IMR-90 (cell line): Measurements from ENCODE around the gene AUTS2.

Experiments used
- CHD1 ChIP-seq: IDR thresholded peaks from 2 replicates; pipeline ENCODE4 v1.6.1; 2012; ENCODE audit warnings: low read depth, low read length, improper control_type of control experiment
- CTCF ChIP-seq: conservative IDR thresholded peaks from 2 replicates; pipeline ENCODE4 v1.5.1; 2012; ENCODE audit warnings: mild to moderate bottlenecking, low read depth, low read length, improper control_type of control experiment
- FOS ChIP-seq: fragments of 150-350 bp; IDR thresholded peaks from 2 replicates; pipeline ENCODE4 v1.6.1; 2016; ENCODE audit warnings: low read depth, low read length
- POLR2A ChIP-seq: IDR thresholded peaks from 2 replicates; pipeline ENCODE4 v1.6.1; 2012; ENCODE audit warnings: mild to moderate bottlenecking, low read depth, low read length
- RCOR1 ChIP-seq: IDR thresholded peaks from 2 replicates; pipeline ENCODE4 v1.6.1; 2012; ENCODE audit warnings: mild to moderate bottlenecking, low read length, improper control_type of control experiment; ENCODE audit not compliant: insufficient replicate concordance
- RFX5 ChIP-seq: IDR thresholded peaks from 2 replicates; pipeline ENCODE4 v1.8.0; 2012; ENCODE audit warnings: low read depth, mild to moderate bottlenecking, low read length, moderate library complexity

- TF ChIP-seq CTCF: no peak
- no peak for TF ChIP-seq RFX5
- TF ChIP-seq POLR2A: no peak
- no peak for TF ChIP-seq FOS
- TF ChIP-seq CHD1: no peak
- no peak for TF ChIP-seq RCOR1
Measured at GRCh38 chr7:70741666-70742065, 1143.4 kb downstream of the AUTS2 start.
